AG09309 (cell line): ENCODE measurements around the gene FOXA1.

Source experiments
- DNase-seq: peaks from one replicate; pipeline ENCODE4 v3.0.0-alpha.2; 2010; ENCODE audit warnings: low read depth
- H3K4me3 ChIP-seq: 2 replicates; pipeline ENCODE4 v1.5.1; 2011; ENCODE audit warnings: mild to moderate bottlenecking, low read depth, low read length, moderate library complexity; ENCODE audit not compliant: control insufficient read depth
- TF ChIP-seq, protein P1 (sequence below): IDR thresholded peaks from 2 replicates; pipeline ENCODE4 v1.5.1; 2011; ENCODE audit warnings: mild to moderate bottlenecking, low read depth, low read length, inconsistent platforms; ENCODE audit not compliant: insufficient read depth, control insufficient read depth; ENCODE audit errors: missing control alignments

The FOXA1 gene

DNA sequence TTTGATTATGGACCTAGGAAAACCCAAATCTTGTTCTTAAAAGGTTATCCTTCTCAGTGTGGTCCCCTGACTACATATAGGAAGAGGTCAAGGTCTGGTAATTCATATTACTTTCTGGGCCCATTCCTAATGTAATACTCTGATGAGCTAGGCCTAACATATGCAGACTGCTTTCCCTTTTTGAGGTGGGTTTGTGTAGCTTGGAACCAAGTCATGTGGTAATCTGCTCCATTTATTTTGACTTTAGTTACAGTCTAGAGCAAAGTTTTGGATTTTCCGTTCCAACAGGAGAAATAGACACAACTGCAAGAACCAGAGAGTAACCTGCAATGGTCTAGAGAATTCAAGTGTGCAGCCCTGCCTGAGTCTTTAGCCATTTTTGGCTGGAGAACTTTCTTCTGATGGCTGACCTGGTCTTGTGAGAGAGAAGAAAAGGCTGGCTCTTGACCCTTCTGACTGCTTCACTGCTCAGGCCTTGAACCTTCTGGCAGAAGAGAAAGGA is 22.9 kb upstream of the FOXA1 start:
- TF ChIP-seq, protein P1, sequence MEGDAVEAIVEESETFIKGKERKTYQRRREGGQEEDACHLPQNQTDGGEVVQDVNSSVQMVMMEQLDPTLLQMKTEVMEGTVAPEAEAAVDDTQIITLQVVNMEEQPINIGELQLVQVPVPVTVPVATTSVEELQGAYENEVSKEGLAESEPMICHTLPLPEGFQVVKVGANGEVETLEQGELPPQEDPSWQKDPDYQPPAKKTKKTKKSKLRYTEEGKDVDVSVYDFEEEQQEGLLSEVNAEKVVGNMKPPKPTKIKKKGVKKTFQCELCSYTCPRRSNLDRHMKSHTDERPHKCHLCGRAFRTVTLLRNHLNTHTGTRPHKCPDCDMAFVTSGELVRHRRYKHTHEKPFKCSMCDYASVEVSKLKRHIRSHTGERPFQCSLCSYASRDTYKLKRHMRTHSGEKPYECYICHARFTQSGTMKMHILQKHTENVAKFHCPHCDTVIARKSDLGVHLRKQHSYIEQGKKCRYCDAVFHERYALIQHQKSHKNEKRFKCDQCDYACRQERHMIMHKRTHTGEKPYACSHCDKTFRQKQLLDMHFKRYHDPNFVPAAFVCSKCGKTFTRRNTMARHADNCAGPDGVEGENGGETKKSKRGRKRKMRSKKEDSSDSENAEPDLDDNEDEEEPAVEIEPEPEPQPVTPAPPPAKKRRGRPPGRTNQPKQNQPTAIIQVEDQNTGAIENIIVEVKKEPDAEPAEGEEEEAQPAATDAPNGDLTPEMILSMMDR = no peak
- no peak for DNase-seq
- no peak overlapping the region for H3K4me3 ChIP-seq

DNA sequence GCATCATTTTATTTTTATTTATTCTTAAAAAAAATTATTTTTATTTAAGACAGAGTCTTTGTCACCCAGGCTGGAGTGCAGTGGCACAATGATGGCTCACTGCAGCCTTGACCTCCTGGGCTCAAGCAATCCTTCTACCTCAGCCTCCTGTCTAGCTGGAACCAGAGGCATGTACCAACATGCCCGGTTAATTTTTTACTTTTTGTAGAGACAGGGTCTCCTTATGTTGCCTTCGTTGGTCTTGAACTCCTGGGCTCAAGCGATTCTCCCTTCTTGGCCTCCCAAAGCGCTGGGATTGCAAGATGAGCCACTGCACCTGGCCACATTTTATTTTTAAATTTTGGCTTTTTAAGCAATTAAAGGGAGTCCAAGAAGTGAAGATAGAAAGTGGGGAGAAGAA is 21.8 kb upstream of the FOXA1 start:
- H3K4me3 ChIP-seq = no peak overlapping the region
- DNase-seq = no peak
- TF ChIP-seq, protein P1 = no peak

DNA sequence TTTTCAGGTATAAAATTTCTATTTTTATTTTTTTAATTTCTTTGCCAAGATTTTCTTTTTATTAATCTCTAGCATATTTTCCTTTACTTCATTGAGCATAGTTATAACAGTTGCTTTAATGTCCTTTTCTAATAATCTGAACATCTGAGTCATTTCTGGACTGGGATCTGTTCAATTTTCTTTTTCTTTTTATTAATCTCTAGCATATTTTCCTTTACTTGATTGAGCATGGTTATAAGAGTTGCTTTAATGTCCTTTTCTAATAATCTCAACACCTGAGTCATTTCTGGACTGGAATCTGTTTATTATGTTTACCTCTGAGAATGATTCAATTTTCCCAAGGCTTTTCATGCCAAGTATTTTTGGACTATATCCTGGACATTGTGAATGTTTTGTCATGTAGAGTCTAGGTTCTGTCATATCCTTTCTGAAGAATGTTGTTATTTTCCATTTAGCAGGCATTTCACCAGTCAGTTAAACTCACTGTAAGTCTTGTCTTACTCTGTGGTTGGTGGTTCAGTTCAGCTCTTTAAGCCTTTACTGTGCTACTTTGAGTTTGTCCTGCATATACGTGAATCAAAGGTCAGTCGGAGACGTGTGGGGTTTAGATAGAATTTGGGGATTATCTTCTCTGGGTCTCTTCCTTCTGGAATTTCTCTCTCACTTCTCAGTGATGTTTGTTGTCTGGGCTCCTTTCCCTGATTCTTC is 20.7 kb upstream of the FOXA1 start:
- no peak overlapping the region for H3K4me3 ChIP-seq
- DNase-seq = no peak
- TF ChIP-seq, protein P1 = no peak

DNA sequence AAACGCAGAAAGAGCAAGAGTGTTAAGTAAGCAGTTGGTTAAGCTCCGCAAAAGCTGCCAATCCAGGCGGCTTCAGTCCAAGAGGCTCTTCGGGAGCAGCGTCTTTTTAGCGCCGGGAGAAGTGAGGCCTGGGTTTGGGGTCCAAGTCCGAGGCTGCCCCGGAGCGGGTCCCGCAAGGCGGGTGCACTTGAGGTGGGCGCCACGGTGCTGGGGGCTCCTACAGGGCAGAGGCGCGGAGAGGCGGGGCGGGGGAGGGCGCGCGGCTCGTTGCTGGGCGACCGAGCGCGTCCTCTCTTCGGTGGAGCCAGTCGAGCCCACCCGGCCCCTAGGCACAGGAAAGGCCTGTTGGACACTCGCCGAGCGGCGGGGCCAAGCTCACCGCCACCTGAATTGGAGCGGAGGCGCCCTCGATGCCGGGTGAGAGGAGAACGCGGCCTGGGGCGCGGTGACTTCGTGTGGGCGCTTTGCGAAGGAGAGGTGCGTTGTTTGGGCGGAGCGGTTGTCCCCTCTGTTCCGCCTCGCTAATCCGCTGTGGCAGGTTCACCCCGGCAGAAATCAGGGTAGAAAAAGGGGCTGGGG is 16.0 kb upstream of the FOXA1 start:
- TF ChIP-seq, protein P1 = no peak
- H3K4me3 ChIP-seq = no peak overlapping the region
- no peak for DNase-seq

DNA sequence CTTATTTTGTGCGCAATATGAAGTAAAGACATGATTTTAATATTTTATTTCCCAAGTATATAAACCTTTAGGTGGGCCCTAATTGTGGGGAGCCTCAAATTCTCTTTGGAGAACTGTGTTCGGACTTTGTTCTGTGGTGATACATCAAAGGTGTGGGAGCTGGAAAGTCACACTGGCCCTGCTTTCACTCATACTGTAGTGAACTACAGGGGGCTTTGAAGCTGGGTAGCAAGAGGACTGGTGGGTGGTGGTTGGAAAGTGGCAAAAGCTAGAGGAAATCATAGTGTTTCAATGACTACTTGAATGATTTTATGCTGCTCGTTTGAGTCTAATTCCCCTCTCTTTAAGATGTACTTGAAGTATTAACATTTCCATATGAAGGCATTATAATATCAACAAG is 13.6 kb upstream of the FOXA1 start:
- H3K4me3 ChIP-seq = no peak overlapping the region
- DNase-seq = no peak
- TF ChIP-seq, protein P1 = no peak

DNA sequence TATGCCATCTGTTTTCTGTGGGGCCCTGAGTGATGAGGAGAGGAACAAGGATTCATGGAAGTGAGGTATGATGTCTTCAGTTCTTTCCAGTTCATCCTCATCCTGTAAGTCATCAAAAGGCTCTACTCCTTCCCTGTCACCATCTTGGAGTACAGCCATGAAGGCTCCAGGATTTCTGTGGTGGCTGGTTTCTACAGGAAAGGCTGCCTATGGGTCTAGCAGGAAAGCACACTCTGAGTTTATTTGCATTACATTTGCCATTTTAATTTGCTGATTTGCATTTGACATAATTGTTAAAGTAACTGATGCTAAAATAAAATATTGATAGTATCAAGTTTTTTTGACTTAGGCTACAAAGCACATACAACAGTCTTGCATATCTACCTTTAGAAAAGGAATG is 11.6 kb upstream of the FOXA1 start:
- no peak overlapping the region for H3K4me3 ChIP-seq
- TF ChIP-seq, protein P1 = no peak
- DNase-seq = no peak

DNA sequence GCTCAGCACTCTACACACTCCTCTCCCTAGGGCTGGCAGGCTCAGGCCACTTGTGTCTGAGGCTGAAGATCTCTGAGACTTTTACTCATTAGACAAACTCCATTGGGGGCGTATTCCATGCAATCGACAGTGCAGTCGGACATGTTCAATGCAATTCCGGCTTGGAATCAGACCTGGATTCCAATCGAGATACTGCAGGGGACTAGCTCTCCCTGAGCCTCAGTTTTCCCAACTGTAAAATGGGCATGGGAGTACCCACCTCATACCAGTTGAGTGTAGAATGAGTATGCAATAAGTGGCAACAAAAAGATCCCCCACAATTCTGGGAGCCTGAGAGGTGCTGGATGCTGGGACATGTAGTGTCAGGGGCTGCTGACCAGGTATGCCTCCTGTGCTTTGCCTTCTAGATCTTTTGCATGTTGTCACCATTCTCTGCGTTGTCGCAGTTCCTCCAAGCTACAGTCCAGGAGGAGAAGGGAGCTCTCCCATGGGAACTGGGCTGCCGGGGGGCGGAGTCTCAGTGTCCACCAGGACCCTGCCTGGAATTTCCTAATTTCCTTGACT is 8.7 kb upstream of the FOXA1 start:
- no peak for DNase-seq
- no peak overlapping the region for H3K4me3 ChIP-seq
- TF ChIP-seq, protein P1 = no peak
